HG02571 (cell line): ENCODE measurements around the gene INSYN2A.

Experiments used
- ATAC-seq: cut with Tn5 transposase; IDR thresholded peaks from one replicate; pipeline ENCODE4 v1.9.1; 2021; ENCODE audit warnings: mild to moderate bottlenecking, moderate library complexity; ENCODE audit not compliant: unreplicated experiment

The INSYN2A gene

GRCh38 chr10:127154831-127155620 lies 41.4 kb downstream of the INSYN2A start:
- no peak for ATAC-seq

GRCh38 chr10:127153181-127153580 lies 43.2 kb downstream of the INSYN2A start:
- no peak for ATAC-seq

- ATAC-seq: no peak
These were observed 44.3 kb downstream of the INSYN2A start for GRCh38 chr10:127151981-127152699.

GRCh38 chr10:127151541-127151940 lies 44.9 kb downstream of the INSYN2A start:
- no peak for ATAC-seq

- ATAC-seq: no peak
These were observed 46.3 kb downstream of the INSYN2A start for GRCh38 chr10:127150136-127150535.

- no peak for ATAC-seq
These were observed 46.8 kb downstream of the INSYN2A start for GRCh38 chr10:127149501-127150081.

- ATAC-seq: no peak
These were observed 47.5 kb downstream of the INSYN2A start for GRCh38 chr10:127148933-127149220.

- ATAC-seq: no peak
These were observed 48.1 kb downstream of the INSYN2A start for GRCh38 chr10:127148066-127148932.

GRCh38 chr10:127146661-127147060 lies 49.7 kb downstream of the INSYN2A start:
- ATAC-seq: no peak
